ENCODE data around the gene NEGR1. TPM values are rescaled to one million over a fixed set of nuclear protein-coding genes. Genes with fewer than 3 reads are reported as not detected.

The NEGR1 gene
- total and polyA plus RNA-seq, 9 of the 15 experiments (the other 6 are each of a cell fraction or from before 2014, with no cell fraction given): not detected

GRCh38 chr1:72003092-72003491, 279.2 kb downstream of the NEGR1 start:
- intact Hi-C loops (cut with micrococcal nuclease) (no loop called here), in situ Hi-C loops (cut with MboI) (no loop called here)
- ChIA-PET POLR2A (no interaction called here), CTCF (ENCODE audit: low intra/inter-chr PET ratio) (no interaction called here)
- H3K9me1 ChIP-seq (ENCODE audit: control insufficient read depth, insufficient read depth, low read length): no peaks in the 10 kb centered on the region
- H3K27me3 ChIP-seq (ENCODE audit: control insufficient read depth in 2 of 2, insufficient read depth in 2 of 2, low read length in 2 of 2): no peaks in the 10 kb centered on the region
- no peak overlapping the region for H3K9ac ChIP-seq (ENCODE audit: insufficient read depth in 1 of 2, low read depth in 2 of 2, low read length in 2 of 2)
- no peak overlapping the region for H2AFZ ChIP-seq (ENCODE audit: low read depth, low read length)
- no peaks in the 10 kb centered on the region for H3K79me2 ChIP-seq (ENCODE audit: control insufficient read depth, insufficient read depth, low read length)
- H3K4me2 ChIP-seq (ENCODE audit: insufficient read depth, low read length): no peak overlapping the region
- no peak overlapping the region for H3K4me3 ChIP-seq
- H4K20me1 ChIP-seq (replicated peaks; ENCODE audit: control insufficient read depth, insufficient read depth, low read length): no peaks in the 10 kb centered on the region
- FAIRE-seq (no peak), DNase-seq (ENCODE audit: extremely low read depth in 1 of 4, low spot score in 3 of 4) (no peak), ATAC-seq (no peak)
- H3K36me3 ChIP-seq (ENCODE audit: control insufficient read depth, insufficient read depth, low read length): no peaks in the 10 kb centered on the region
- 3% methylated on average over 3 of the region's 3 CpGs for WGBS (ENCODE audit: insufficient coverage, low coverage, missing lambda C conversion rate)
- H3K9me3 ChIP-seq (replicated peaks; ENCODE audit: control insufficient read depth, insufficient read depth, low read depth, low read length): no peaks in the 10 kb centered on the region
- no TSS peak for BruUV-seq (replicated peaks)
- no peak overlapping the region for H3K27ac ChIP-seq (ENCODE audit: extremely low read depth, low read depth, low read length)
- TF ChIP-seq CEBPB (tag; IDR thresholded peaks at IDR 0.05) (no peak), NR4A1 (CRISPR knock-in tag; IDR thresholded peaks at IDR 0.05) (no peak), NR4A1 (tag; IDR thresholded peaks at IDR 0.05) (no peak), MLX (CRISPR knock-in tag; conservative IDR thresholded peaks at IDR 0.05) (no peak), ETS2 (tag; IDR thresholded peaks at IDR 0.05; ENCODE audit: borderline replicate concordance, poor library complexity, severe bottlenecking) (no peak), MCM2 (IDR thresholded peaks at IDR 0.05; ENCODE audit: low read depth) (no peak)
- H3K4me1 ChIP-seq (replicated peaks in 1 of 2; ENCODE audit: control insufficient read depth in 2 of 2, insufficient read depth in 2 of 2, low read length in 2 of 2): no peaks in the 10 kb centered on the region

GRCh38 chr1:72000809-72001208, 281.5 kb downstream of the NEGR1 start:
- no peaks in the 10 kb centered on the region for H4K20me1 ChIP-seq (replicated peaks; ENCODE audit: control insufficient read depth, insufficient read depth, low read length)
- in situ Hi-C loops (cut with MboI): no loop called here
- 5% methylated on average over 4 of the region's 4 CpGs for WGBS (ENCODE audit: insufficient coverage, low coverage, missing lambda C conversion rate)
- no peak overlapping the region for H2AFZ ChIP-seq (ENCODE audit: low read depth, low read length)
- ATAC-seq (no peak), DNase-seq (ENCODE audit: extremely low read depth in 1 of 4, low spot score in 3 of 4) (no peak), FAIRE-seq (no peak)
- H3K4me3 ChIP-seq: no peak overlapping the region
- no peaks in the 10 kb centered on the region for H3K79me2 ChIP-seq (ENCODE audit: control insufficient read depth, insufficient read depth, low read length)
- H3K36me3 ChIP-seq (ENCODE audit: control insufficient read depth, insufficient read depth, low read length): no peaks in the 10 kb centered on the region
- H3K27ac ChIP-seq (ENCODE audit: extremely low read depth, low read depth, low read length): no peak overlapping the region
- no peaks in the 10 kb centered on the region for H3K27me3 ChIP-seq (ENCODE audit: control insufficient read depth in 2 of 2, insufficient read depth in 2 of 2, low read length in 2 of 2)
- no peaks in the 10 kb centered on the region for H3K9me1 ChIP-seq (ENCODE audit: control insufficient read depth, insufficient read depth, low read length)
- intact Hi-C loops (cut with micrococcal nuclease): no loop called here
- CTCF ChIA-PET (ENCODE audit: low intra/inter-chr PET ratio): no interaction called here
- POLR2A ChIA-PET: no interaction called here
- 0 out of 2 replicates have a peak, but pooled peaks cover 2% of the 10 kb centered on the region for H3K9me3 ChIP-seq (replicated peaks; ENCODE audit: control insufficient read depth, insufficient read depth, low read depth, low read length)
- H3K4me2 ChIP-seq (ENCODE audit: insufficient read depth, low read length): no peak overlapping the region
- no peaks in the 10 kb centered on the region for H3K4me1 ChIP-seq (replicated peaks in 1 of 2; ENCODE audit: control insufficient read depth in 2 of 2, insufficient read depth in 2 of 2, low read length in 2 of 2)
- no TSS peak for BruUV-seq (replicated peaks)
- no peak overlapping the region for H3K9ac ChIP-seq (ENCODE audit: insufficient read depth in 1 of 2, low read depth in 2 of 2, low read length in 2 of 2)
- TF ChIP-seq DMBX1 (CRISPR knock-in tag; IDR thresholded peaks at IDR 0.05; ENCODE audit: borderline replicate concordance) (peak; percentile 98; the same call in 1 of the 2 replicates), XRCC3 (IDR thresholded peaks at IDR 0.05) (no peak)
